Prostate gland (tissue), 2 donors: Measurements from ENCODE around the gene LZTS3.

Experiments used
- CTCF ChIP-seq, 4 experiments: fragments of 200-600 bp in 2 of 4; fragments of 450-650 bp in 2 of 4; sonication (generic) in 2 of 4; IDR thresholded peaks; 1 replicate in 3 of 4; 2 replicates in 1 of 4; pipeline ENCODE4 v1.5.1; 2016 to 2019; ENCODE audit warnings: antibody characterized with exemption in 4 of 4, mild to moderate bottlenecking in 2 of 4, moderate library complexity in 2 of 4
- POLR2A ChIP-seq: fragments of 450-650 bp; IDR thresholded peaks from one replicate; pipeline ENCODE4 v1.6.1; 2016; ENCODE audit warnings: antibody characterized with exemption, mild to moderate bottlenecking
- POLR2AphosphoS5 ChIP-seq: sonication (generic); formaldehyde crosslinking; IDR thresholded peaks from one replicate; pipeline ENCODE4 v1.6.1; 2017; ENCODE audit warnings: antibody characterized with exemption

GRCh38 chr20:3128275-3128984, 44.9 kb downstream of the LZTS3 start:
- no peak for TF ChIP-seq CTCF (IDR thresholded peaks at IDR 0.05)
- no peak for TF ChIP-seq POLR2AphosphoS5
- TF ChIP-seq POLR2A = no peak
